Measurements from ENCODE around the gene RCAN3.
"Not testable (repeated sequence)": the region's sequence is repeated elsewhere in the genome, so short reads cannot be mapped to it uniquely, and the experiment has no call there.

Gene RCAN3

GRCh38 chr1:24548070-24548469, 45.4 kb downstream of the RCAN3 start:
- H3K4me3 ChIP-seq (replicated peaks in 1 of 2; ENCODE audit: low read depth in 2 of 2, low read length in 2 of 2), result no peak overlapping the region
- DNase-seq (ENCODE audit: low read depth in 2 of 2), result no peak
- TF ChIP-seq CTCF (IDR thresholded peaks at IDR 0.05; ENCODE audit: low read depth, low read length), result no peak

GRCh38 chr1:24549210-24549609, 46.6 kb downstream of the RCAN3 start:
- not testable (repeated sequence) for DNase-seq (ENCODE audit: low read depth in 2 of 2); H3K4me3 ChIP-seq (replicated peaks in 1 of 2; ENCODE audit: low read depth in 2 of 2, low read length in 2 of 2)

GRCh38 chr1:24551290-24551959, 48.8 kb downstream of the RCAN3 start:
- no peak for DNase-seq (ENCODE audit: low read depth in 2 of 2)
- H3K4me3 ChIP-seq (replicated peaks in 1 of 2; ENCODE audit: low read depth in 2 of 2, low read length in 2 of 2), result no peak overlapping the region
- TF ChIP-seq CTCF (IDR thresholded peaks at IDR 0.05; ENCODE audit: low read depth, low read length), result no peak

GRCh38 chr1:24551960-24552571, 49.4 kb downstream of the RCAN3 start:
- peak in 1 of 2 donors; percentile 54 for DNase-seq (ENCODE audit: low read depth in 2 of 2)
- no peak overlapping the region for H3K4me3 ChIP-seq (replicated peaks in 1 of 2; ENCODE audit: low read depth in 2 of 2, low read length in 2 of 2)
- TF ChIP-seq CTCF (IDR thresholded peaks at IDR 0.05; ENCODE audit: low read depth, low read length), result no peak

GRCh38 chr1:24553931-24554330, 51.3 kb downstream of the RCAN3 start:
- no peak for TF ChIP-seq CTCF (IDR thresholded peaks at IDR 0.05; ENCODE audit: low read depth, low read length)
- no peak overlapping the region for H3K4me3 ChIP-seq (replicated peaks in 1 of 2; ENCODE audit: low read depth in 2 of 2, low read length in 2 of 2)
- no peak for DNase-seq (ENCODE audit: low read depth in 2 of 2)

- no peak for TF ChIP-seq CTCF (IDR thresholded peaks at IDR 0.05; ENCODE audit: low read depth, low read length)
- DNase-seq (ENCODE audit: low read depth in 2 of 2), result no peak
- no peak overlapping the region for H3K4me3 ChIP-seq (replicated peaks in 1 of 2; ENCODE audit: low read depth in 2 of 2, low read length in 2 of 2)
Observed at GRCh38 chr1:24554714-24555113, 52.1 kb downstream of the RCAN3 start.

GRCh38 chr1:24555591-24556413, 53.2 kb downstream of the RCAN3 start, which contains the start of gene NCMAP:
NCMAP (plus strand) TSS chr1:24556087; CDS start chr1:24595431, 39,344 bp downstream.
- TF ChIP-seq CTCF (IDR thresholded peaks at IDR 0.05; ENCODE audit: low read depth, low read length), result no peak
- DNase-seq (ENCODE audit: low read depth in 2 of 2), result no peak
- H3K4me3 ChIP-seq (replicated peaks in 1 of 2; ENCODE audit: low read depth in 2 of 2, low read length in 2 of 2), result no peak within 1 kb of the TSS

All from cardiac fibroblast (primary cell).